Astrocyte of the cerebellum (primary cell): ENCODE measurements around the gene ZKSCAN3.

Experiments used
- DNase-seq: peaks from one replicate; pipeline ENCODE4 v3.0.0-alpha.2; 2011; ENCODE audit warnings: low read depth
- H3K4me3 ChIP-seq: 2 replicates; pipeline ENCODE4 v1.5.1; 2011; ENCODE audit warnings: mild to moderate bottlenecking, low read depth, low read length, moderate library complexity
- in situ Hi-C: cut with HindIII; loops from 2 replicates; pipeline ENCODE4 v1.10.0; 2017; ENCODE audit warnings: low sequenced_read_pairs
- TF ChIP-seq, protein P1 (sequence below): IDR thresholded peaks from 2 replicates; pipeline ENCODE4 v1.5.1; 2012; ENCODE audit warnings: low read length, low read depth, moderate library complexity, mild to moderate bottlenecking; ENCODE audit errors: missing control alignments

Gene ZKSCAN3

DNA sequence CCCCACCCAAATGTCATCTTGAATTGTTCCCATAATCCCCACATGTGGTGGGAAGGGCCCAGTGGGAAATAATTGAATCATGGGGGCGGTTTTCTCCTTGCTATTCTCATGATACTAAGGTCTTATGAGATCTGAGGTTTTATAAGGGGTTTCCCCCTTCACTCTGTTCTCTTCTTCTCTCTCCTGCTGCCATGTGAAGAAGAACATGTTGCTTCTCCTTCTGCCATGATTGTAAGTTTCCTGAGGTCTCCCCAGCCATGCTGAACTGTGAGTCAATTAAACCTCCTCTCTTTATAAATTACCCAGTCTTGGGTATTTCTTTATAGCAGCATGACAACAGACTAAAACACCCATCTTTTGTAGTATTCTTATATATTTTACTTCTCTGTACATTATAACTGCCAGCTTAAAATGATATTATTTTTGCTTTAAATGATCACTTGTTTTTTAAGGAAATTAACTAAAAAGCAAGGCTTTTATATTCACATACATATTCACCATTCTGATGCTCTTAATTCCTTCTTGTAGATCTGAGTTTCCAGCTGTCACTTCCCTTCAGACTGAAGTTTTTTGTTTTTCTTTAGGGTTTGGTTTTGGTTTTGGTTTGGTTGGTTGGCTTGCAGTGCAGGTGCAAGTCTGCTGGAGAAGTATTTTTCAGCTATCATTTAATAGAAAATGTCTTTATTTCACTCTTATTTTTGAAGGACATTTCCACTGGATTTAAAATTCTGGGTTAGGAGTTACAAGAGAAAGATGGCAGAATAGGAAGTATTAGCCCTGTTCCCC lies 9.2 kb upstream of the ZKSCAN3 start:
- no peak overlapping the region for H3K4me3 ChIP-seq
- TF ChIP-seq, protein P1, sequence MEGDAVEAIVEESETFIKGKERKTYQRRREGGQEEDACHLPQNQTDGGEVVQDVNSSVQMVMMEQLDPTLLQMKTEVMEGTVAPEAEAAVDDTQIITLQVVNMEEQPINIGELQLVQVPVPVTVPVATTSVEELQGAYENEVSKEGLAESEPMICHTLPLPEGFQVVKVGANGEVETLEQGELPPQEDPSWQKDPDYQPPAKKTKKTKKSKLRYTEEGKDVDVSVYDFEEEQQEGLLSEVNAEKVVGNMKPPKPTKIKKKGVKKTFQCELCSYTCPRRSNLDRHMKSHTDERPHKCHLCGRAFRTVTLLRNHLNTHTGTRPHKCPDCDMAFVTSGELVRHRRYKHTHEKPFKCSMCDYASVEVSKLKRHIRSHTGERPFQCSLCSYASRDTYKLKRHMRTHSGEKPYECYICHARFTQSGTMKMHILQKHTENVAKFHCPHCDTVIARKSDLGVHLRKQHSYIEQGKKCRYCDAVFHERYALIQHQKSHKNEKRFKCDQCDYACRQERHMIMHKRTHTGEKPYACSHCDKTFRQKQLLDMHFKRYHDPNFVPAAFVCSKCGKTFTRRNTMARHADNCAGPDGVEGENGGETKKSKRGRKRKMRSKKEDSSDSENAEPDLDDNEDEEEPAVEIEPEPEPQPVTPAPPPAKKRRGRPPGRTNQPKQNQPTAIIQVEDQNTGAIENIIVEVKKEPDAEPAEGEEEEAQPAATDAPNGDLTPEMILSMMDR = no peak
- DNase-seq = no peak
- in situ Hi-C loops = no loop called here

DNA sequence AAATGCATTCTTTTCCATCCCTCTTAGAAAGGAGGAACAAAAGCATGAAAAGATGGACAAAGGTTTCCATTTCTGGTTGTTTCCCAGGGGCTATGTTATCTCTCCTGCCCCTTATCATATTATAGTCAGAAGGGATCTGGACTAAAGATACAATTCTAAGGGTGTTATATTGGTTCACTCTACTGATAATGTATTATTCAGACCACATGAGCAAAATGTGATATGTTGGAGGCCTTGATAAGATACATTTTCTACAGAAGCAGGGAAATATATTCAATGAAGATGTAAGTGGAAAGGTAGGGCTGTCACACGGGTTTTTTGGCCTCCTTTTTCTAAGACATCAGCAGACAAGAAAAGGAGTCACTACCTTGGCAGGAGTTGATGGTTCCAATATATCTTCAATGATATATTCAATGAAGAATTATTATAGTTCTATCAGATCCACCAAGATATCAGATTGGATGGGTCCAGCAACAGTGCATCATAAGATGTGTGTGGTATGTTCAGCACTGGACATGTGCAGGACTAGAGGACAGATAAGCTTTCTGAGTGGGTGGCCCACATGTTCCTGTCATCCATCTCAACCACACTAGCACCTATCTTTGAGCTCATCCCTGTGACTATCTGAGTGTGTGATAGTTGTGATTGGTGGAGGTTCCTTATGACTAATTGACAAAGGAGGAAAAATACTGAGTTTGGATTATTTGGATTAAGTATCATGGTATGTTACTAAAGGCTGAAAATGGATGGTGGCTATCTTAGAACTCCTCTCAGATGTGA lies 5.7 kb upstream of the ZKSCAN3 start:
- TF ChIP-seq, protein P1 = no peak
- in situ Hi-C loops = no loop called here
- DNase-seq = no peak
- H3K4me3 ChIP-seq = no peak overlapping the region

DNA sequence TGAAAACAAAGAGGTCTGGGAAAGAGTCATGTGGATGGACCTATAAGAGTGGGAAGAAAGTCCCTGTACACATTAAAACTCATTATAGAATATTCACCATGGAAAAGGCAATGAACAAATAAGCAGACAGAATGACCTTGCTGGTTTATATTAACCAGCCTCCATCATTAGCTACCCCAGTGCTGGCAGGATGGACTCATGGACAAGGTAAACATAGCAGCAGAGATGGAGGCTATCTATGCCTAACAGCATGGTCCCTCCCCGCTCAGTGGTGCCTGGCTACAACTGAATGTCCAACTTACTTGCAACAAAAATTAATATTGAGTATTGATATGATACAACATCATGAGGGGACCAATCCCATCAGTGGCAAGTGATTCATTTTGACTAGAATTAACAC lies 4.5 kb upstream of the ZKSCAN3 start:
- H3K4me3 ChIP-seq = no peak overlapping the region
- no peak for DNase-seq
- TF ChIP-seq, protein P1 = no peak
- in situ Hi-C loops = no loop called here

DNA sequence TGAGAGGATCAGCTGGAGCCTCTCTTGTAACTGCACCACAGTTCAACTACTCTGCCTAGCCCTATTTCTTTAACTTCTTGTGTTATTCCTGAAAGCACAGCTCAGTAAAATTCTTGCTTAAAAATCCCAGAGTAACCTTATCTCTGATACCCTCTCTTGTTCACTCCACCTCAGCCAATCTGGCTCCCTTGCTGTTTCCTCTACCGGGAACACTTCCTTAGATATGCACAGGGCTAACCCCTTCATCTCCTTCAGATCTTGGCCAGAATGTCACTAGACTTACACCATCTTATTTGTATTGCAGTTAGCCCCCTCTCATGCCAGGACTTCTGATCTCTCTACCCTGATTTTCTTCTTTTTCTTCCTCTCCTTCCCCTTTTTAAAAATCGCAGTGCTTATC lies 2.6 kb upstream of the ZKSCAN3 start:
- H3K4me3 ChIP-seq = no peak overlapping the region
- in situ Hi-C loops = no loop called here
- no peak for DNase-seq
- TF ChIP-seq, protein P1 = no peak

DNA sequence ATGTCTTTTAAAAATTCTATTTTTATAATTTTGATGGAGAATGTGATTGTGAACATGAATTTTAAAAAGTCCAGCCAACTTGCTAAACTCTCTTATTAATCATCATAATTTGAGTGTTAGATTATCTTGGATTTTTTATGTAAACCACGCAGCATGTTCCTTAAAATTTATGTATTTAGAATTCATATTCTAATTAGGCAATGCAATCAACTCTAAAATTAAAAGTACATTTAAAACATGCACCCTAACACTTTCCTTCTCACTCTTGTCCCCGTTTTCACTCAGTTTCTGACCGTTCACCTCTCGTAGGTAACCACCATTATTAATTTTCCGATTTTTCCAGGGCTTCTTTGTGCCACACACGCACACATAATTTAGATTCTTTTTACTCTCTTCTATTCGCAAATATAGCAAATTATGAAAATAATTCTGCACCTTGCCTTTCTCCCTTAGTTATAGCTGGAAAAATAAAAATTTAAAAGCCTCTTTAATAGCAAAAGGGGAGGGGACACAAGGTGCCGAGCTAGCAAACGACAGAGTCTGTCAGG lies 329 bp upstream of the ZKSCAN3 start:
- TF ChIP-seq, protein P1 = no peak
- in situ Hi-C loops = no loop called here
- DNase-seq = no peak
- H3K4me3 ChIP-seq = peak overlapping the region; percentile 92

DNA sequence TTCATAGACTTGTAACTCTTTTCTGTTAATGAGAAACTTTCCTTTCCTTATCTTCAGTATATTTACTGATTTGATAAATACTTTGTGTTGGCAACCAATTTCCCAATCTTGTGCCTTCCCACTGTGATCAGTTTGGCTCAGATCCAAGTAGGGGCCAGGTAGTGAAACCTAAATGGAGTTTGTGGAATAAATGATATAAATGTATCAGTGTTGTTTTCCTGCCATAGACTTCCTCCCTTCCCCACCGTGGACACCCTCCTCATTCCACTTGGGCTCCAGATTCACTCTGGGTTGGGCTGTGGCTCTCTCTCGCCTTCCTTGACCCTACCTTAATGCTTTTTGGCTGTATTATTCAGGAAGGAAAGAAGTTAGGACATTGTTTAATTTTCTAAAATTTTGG lies 1.3 kb downstream of the ZKSCAN3 start:
- TF ChIP-seq, protein P1 = no peak
- in situ Hi-C loops = no loop called here
- no peak for DNase-seq
- H3K4me3 ChIP-seq = no peak overlapping the region
